GM23248 (cell line): ENCODE measurements around the gene PAX6. TPM values are rescaled to one million over a fixed set of nuclear protein-coding genes. Genes with fewer than 3 reads are reported as not detected.

ENCODE experiments used
- DNase-seq: peaks from one replicate; pipeline ENCODE4 v3.0.0-alpha.2; 2015
- H2AFZ ChIP-seq: fragments of 200-600 bp; sonication (generic); 2 replicates; pipeline ENCODE4 v1.6.1; 2016; ENCODE audit warnings: antibody characterized with exemption
- H3F3A ChIP-seq: fragments of 200-600 bp; sonication (generic); 2 replicates; pipeline ENCODE4 v1.6.1; 2016; ENCODE audit warnings: mild to moderate bottlenecking, antibody characterized with exemption, mixed run types; ENCODE audit not compliant: insufficient read depth
- H3K27ac ChIP-seq: fragments of 200-600 bp; sonication (generic); 2 replicates; pipeline ENCODE4 v1.5.1; 2016; ENCODE audit warnings: mild to moderate bottlenecking
- H3K27me3 ChIP-seq: fragments of 200-600 bp; sonication (generic); replicated peaks from 2 replicates; pipeline ENCODE4 v1.6.1; 2016; ENCODE audit warnings: mild to moderate bottlenecking; ENCODE audit not compliant: insufficient read depth
- H3K36me3 ChIP-seq: fragments of 200-600 bp; sonication (generic); 2 replicates; pipeline ENCODE4 v1.6.1; 2016; ENCODE audit warnings: low read depth, mild to moderate bottlenecking
- H3K4me1 ChIP-seq: fragments of 200-600 bp; sonication (generic); 2 replicates; pipeline ENCODE4 v1.6.1; 2016; ENCODE audit warnings: mild to moderate bottlenecking; ENCODE audit not compliant: insufficient read depth
- H3K4me2 ChIP-seq: fragments of 200-600 bp; sonication (generic); one replicate; pipeline ENCODE4 v1.6.1; 2016; ENCODE audit warnings: mild to moderate bottlenecking; ENCODE audit not compliant: unreplicated experiment
- H3K4me3 ChIP-seq: fragments of 200-600 bp; sonication (generic); 2 replicates; pipeline ENCODE4 v1.5.1; 2016; ENCODE audit warnings: mild to moderate bottlenecking
- H3K79me2 ChIP-seq: fragments of 200-600 bp; sonication (generic); 2 replicates; pipeline ENCODE4 v1.6.1; 2016; ENCODE audit warnings: mild to moderate bottlenecking; ENCODE audit not compliant: insufficient read depth
- H3K9ac ChIP-seq: fragments of 200-600 bp; sonication (generic); 2 replicates; pipeline ENCODE4 v1.6.1; 2016; ENCODE audit warnings: mild to moderate bottlenecking
- H3K9me2 ChIP-seq: fragments of 200-600 bp; sonication (generic); 2 replicates; pipeline ENCODE4 v1.6.1; 2016; ENCODE audit warnings: mixed run types, mild to moderate bottlenecking, moderate library complexity; ENCODE audit not compliant: insufficient read depth
- H3K9me3 ChIP-seq: fragments of 200-600 bp; sonication (generic); one replicate; pipeline ENCODE4 v1.6.1; 2017; ENCODE audit warnings: low read depth
- H4K20me1 ChIP-seq: fragments of 200-600 bp; sonication (generic); 2 replicates; pipeline ENCODE4 v1.6.0; 2016; ENCODE audit not compliant: insufficient read depth
- EZH2 ChIP-seq: fragments of 200-600 bp; sonication (generic); IDR thresholded peaks from 2 replicates; pipeline ENCODE4 v1.6.1; 2018; ENCODE audit warnings: antibody characterized with exemption, mild to moderate bottlenecking; ENCODE audit not compliant: insufficient read depth, poor library complexity, severe bottlenecking
- EZH2phosphoT487 ChIP-seq: fragments of 200-600 bp; sonication (generic); IDR thresholded peaks from 2 replicates; pipeline ENCODE4 v1.6.1; 2018; ENCODE audit warnings: antibody characterized with exemption, moderate library complexity, mild to moderate bottlenecking, low read depth; ENCODE audit not compliant: insufficient read depth
- WGBS, 2 experiments: methylation state at CpG; one replicate each; pipeline ENCODE4 v1.1.6; 2015 to 2017; ENCODE audit warnings: low lambda C conversion rate in 2 of 2, low coverage in 1 of 2; ENCODE audit errors: missing lambda C conversion rate in 2 of 2; 5-methylcytosine and 5-hydroxymethylcytosine counted together
- in situ Hi-C: fragments of 300-500 bp; cut with MboI; formaldehyde crosslinking; loops from 2 replicates; pipeline ENCODE4 v1.15.0; 2020
- polyA plus RNA-seq: library from polyadenylated mRNA; unstranded; fragments of >200 nt; fragmentation: Nextera tagmentation; extraction: Ambion mirVana; gene quantifications from 2 replicates; pipeline ENCODE4 v1.2.1, GENCODE V29; 2016
- total RNA-seq: library from RNA; depleted of rRNA; stranded (reverse); fragments of >200 nt; shearing (Covaris generic); gene quantifications from 2 replicates; pipeline ENCODE4 v1.2.3, GENCODE V29; 2014

PAX6 gene
- total and polyA plus RNA-seq, 2 experiments from 2014 or later, result 0.21 TPM; not detected in 1

DNA sequence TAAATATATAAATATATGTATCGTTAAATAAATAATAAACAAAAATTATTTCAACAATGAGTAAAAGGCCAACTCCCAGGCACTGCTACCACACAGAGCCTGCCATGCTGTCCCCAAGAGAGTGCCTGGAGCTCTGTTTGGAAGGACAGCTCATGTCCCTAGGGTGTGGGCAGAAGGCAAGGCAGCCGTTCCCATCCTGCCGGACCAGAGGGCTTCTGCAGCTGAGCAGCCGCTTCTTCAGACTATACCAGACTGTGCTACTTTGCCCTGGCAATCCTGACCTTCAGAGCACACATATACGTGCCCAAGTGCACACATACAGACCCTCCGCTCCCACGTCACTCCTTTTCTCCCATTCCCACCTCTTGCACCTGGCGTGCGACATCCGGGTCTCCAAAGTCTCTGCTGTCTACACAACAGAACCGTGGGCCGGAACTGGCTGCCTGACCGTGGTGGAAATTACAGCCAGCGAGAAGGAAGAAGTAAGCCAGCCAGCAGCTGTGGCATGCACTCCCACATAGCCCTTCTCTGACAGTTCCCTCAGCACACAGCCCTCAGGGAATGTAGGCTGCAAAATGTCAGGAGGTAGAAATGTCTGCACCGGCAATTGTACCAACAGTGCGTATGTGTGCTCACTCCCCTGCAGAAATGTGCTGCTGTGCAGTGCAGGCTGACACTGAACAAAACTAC, 24.0 kb downstream of the PAX6 start:
- no peak overlapping the region for H3K4me2 ChIP-seq
- no peaks in the 10 kb centered on the region for H3K36me3 ChIP-seq
- H2AFZ ChIP-seq, result no peak overlapping the region
- in situ Hi-C loops, result no loop called here
- H3K9ac ChIP-seq, result no peak overlapping the region
- H3K4me1 ChIP-seq, result no peaks in the 10 kb centered on the region
- WGBS, 2 experiments, result 94 to 95% methylated on average over 15 to 16 of the region's 16 CpGs
- no peak for TF ChIP-seq EZH2
- no peak for TF ChIP-seq EZH2phosphoT487
- H3K9me2 ChIP-seq, result no peaks in the 10 kb centered on the region
- H3K9me3 ChIP-seq, result no peaks in the 10 kb centered on the region
- no peak overlapping the region for H3K27ac ChIP-seq
- H3F3A ChIP-seq, result no peaks in the 10 kb centered on the region
- no peaks in the 10 kb centered on the region for H4K20me1 ChIP-seq
- H3K4me3 ChIP-seq, result no peak overlapping the region
- H3K79me2 ChIP-seq, result no peaks in the 10 kb centered on the region
- DNase-seq, result no peak
- H3K27me3 ChIP-seq, result no peaks in the 10 kb centered on the region

DNA sequence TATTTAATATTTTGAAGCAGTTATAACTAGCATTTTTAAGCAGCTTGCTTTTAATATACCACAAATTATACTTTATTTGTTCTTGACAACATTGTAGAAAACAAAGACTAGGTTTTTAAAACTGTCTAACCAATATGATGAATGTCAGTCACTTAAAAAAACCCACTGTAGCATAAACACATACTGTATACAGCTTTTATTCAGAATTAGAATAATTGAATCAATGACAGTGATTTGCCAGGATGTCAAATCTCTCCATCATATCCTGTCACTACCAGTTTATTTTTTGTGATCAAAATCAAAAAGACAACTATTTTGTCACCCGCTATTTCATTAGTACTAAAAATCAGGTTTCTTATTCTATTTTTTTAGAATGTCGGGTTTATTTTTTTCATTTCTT, 26.5 kb downstream of the PAX6 start:
- WGBS, 2 experiments, result 96 to 100% methylated on average over 2 of the region's 2 CpGs
- Histone ChIP-seq H3K27ac (no peak overlapping the region), H3K4me2 (no peak overlapping the region), H3K4me3 (no peak overlapping the region), H3K36me3 (no peaks in the 10 kb centered on the region), H3K9me3 (no peaks in the 10 kb centered on the region), H4K20me1 (no peaks in the 10 kb centered on the region), H3K9me2 (no peaks in the 10 kb centered on the region), H3K4me1 (peaks cover 3% of the 10 kb centered on the region), H2AFZ (no peak overlapping the region), H3K79me2 (no peaks in the 10 kb centered on the region), H3F3A (no peaks in the 10 kb centered on the region), H3K27me3 (no peaks in the 10 kb centered on the region), H3K9ac (no peak overlapping the region)
- in situ Hi-C loops, result no loop called here
- DNase-seq, result no peak
- TF ChIP-seq EZH2phosphoT487, result no peak
- TF ChIP-seq EZH2, result no peak

DNA sequence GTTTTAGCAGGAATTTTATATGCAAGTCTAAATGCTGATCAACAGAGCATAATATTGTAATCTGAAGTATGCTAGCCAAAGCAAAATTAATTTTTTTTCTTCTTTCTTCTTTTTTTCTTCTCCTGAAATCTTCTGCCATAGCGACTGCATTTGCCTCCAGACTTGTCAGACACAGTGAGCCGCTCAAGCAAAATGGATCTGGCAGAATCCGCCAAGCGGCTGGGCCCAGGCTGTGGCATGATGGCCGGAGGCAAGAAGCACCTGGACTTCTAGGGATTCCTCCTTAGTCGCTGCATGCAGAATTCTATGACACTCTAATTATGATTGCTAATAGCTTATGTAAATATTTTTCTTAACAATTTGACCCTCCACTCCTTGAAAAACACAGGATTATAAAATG, 27.9 kb downstream of the PAX6 start:
- Histone ChIP-seq H2AFZ (no peak overlapping the region), H4K20me1 (no peaks in the 10 kb centered on the region), H3K9me2 (no peaks in the 10 kb centered on the region), H3F3A (no peaks in the 10 kb centered on the region), H3K4me1 (peaks cover 15% of the 10 kb centered on the region), H3K4me3 (no peak overlapping the region), H3K79me2 (no peaks in the 10 kb centered on the region), H3K9ac (no peak overlapping the region), H3K4me2 (no peak overlapping the region), H3K27ac (no peak overlapping the region), H3K27me3 (no peaks in the 10 kb centered on the region), H3K9me3 (no peaks in the 10 kb centered on the region), H3K36me3 (no peaks in the 10 kb centered on the region)
- WGBS, 2 experiments, result 96 to 99% methylated on average over 6 of the region's 6 CpGs
- in situ Hi-C loops, result no loop called here
- no peak for DNase-seq
- TF ChIP-seq EZH2 (no peak), EZH2phosphoT487 (no peak)

DNA sequence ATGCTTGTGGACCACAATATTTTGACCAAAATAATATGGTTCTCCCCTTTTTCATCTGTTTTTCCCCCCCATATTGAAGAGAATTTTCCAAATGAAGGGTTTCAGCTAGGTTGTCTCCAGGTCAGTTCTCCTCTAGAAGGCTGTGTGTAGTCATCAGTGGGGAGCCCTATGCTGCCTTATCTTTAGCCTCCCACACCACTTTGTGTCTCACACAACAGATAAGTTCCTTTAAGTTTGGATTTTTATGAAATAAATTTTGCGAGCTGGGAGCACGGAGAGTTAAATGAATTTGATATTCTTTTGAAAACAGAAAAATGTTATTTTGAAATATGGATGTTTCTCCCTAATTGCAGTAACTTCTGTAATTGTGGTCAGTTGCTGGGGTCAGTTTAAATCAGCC, 28.9 kb downstream of the PAX6 start:
- Histone ChIP-seq H3K27me3 (no peaks in the 10 kb centered on the region), H3K9me3 (no peaks in the 10 kb centered on the region), H3F3A (no peaks in the 10 kb centered on the region), H3K4me3 (no peak overlapping the region), H3K27ac (no peak overlapping the region), H3K4me1 (peaks cover 15% of the 10 kb centered on the region), H3K9ac (no peak overlapping the region), H2AFZ (no peak overlapping the region), H3K4me2 (no peak overlapping the region), H4K20me1 (no peaks in the 10 kb centered on the region), H3K79me2 (no peaks in the 10 kb centered on the region), H3K9me2 (no peaks in the 10 kb centered on the region), H3K36me3 (no peaks in the 10 kb centered on the region)
- no peak for DNase-seq
- in situ Hi-C loops, result no loop called here
- TF ChIP-seq EZH2 (no peak), EZH2phosphoT487 (no peak)
- WGBS, 2 experiments, result 97 to 98% methylated on average over 2 of the region's 2 CpGs
